Naive thymus-derived CD4-positive, alpha-beta T cell (primary cell): Measurements from ENCODE around the gene FRAS1. TPM values are rescaled to one million over a fixed set of nuclear protein-coding genes. Genes with fewer than 3 reads are reported as not detected.

Source experiments
- ATAC-seq: fragments of 150-1000 bp; cut with Tn5 transposase; 2 replicates; pipeline ENCODE4 v1.10.0; 2021; ENCODE audit warnings: mild to moderate bottlenecking, moderate library complexity
- CTCF ChIA-PET: fragments of 350-600 bp; sonication (Branson Sonifier 250); formaldehyde crosslinking; loops from one replicate; lab custom pipeline; 2021; ENCODE audit warnings: antibody characterized with exemption; lab: Charles Lee
- POLR2A ChIA-PET: fragments of 350-600 bp; sonication (Branson Sonifier 250); formaldehyde crosslinking; loops from one replicate; lab custom pipeline; 2021; ENCODE audit warnings: antibody characterized with exemption, inconsistent platforms; lab: Charles Lee
- DNase-seq, 9 donors: peaks; one replicate each; pipeline versions ENCODE4 v3.0.0 to v3.0.0-alpha.2; 2020 to 2022; ENCODE audit warnings: mixed read lengths in 1 of 9
- H3K27ac ChIP-seq: one replicate; pipeline ENCODE4 v1.7.0; 2013; ENCODE audit warnings: mild to moderate bottlenecking, low read depth, low read length, moderate library complexity
- H3K27me3 ChIP-seq, 2 donors: one replicate each; pipeline ENCODE4 v1.7.0; 2013; ENCODE audit warnings: low read length in 2 of 2, mild to moderate bottlenecking in 2 of 2, moderate library complexity in 2 of 2; ENCODE audit not compliant: control insufficient read depth in 2 of 2, insufficient read depth in 2 of 2
- H3K36me3 ChIP-seq, 3 experiments: 1 replicate in 2 of 3; 2 replicates in 1 of 3; pipeline ENCODE4 v1.7.0; 2013; ENCODE audit warnings: low read length in 3 of 3, mild to moderate bottlenecking in 3 of 3, moderate library complexity in 1 of 3; ENCODE audit not compliant: insufficient read depth in 3 of 3, control insufficient read depth in 2 of 3
- H3K4me1 ChIP-seq, 2 donors: one replicate each; pipeline ENCODE4 v1.7.0; 2013; ENCODE audit warnings: low read length in 2 of 2, mild to moderate bottlenecking in 2 of 2, moderate library complexity in 1 of 2; ENCODE audit not compliant: control insufficient read depth in 2 of 2, insufficient read depth in 2 of 2
- H3K4me3 ChIP-seq: 2 replicates; pipeline ENCODE4 v1.7.0; 2013; ENCODE audit warnings: mild to moderate bottlenecking, low read length
- H3K9me3 ChIP-seq, 3 experiments: 1 replicate in 2 of 3; 2 replicates in 1 of 3; pipeline ENCODE4 v1.7.0; 2013; ENCODE audit warnings: low read length in 3 of 3; ENCODE audit not compliant: control insufficient read depth in 2 of 3
- H3K27ac Mint-ChIP-seq, 9 donors: one replicate each; pipeline ENCODE4 v1.8.0; 2020 to 2022; ENCODE audit warnings: mixed read lengths in 9 of 9, mild to moderate bottlenecking in 8 of 9, moderate library complexity in 5 of 9, inconsistent platforms in 2 of 9
- H3K27me3 Mint-ChIP-seq, 5 donors: one replicate each; pipeline ENCODE4 v1.8.0; 2021 to 2022; ENCODE audit warnings: mixed read lengths in 5 of 5, mild to moderate bottlenecking in 1 of 5
- H3K36me3 Mint-ChIP-seq, 5 donors: one replicate each; pipeline ENCODE4 v1.8.0; 2020 to 2022; ENCODE audit warnings: mixed read lengths in 5 of 5, mild to moderate bottlenecking in 3 of 5, inconsistent platforms in 1 of 5
- H3K4me1 Mint-ChIP-seq, 7 donors: one replicate each; pipeline ENCODE4 v1.8.0; 2020 to 2022; ENCODE audit warnings: mixed read lengths in 7 of 7, mild to moderate bottlenecking in 3 of 7, inconsistent platforms in 1 of 7
- H3K4me3 Mint-ChIP-seq, 10 donors: one replicate each; pipeline ENCODE4 v1.8.0; 2020 to 2022; ENCODE audit warnings: mild to moderate bottlenecking in 10 of 10, mixed read lengths in 10 of 10, moderate library complexity in 6 of 10, inconsistent platforms in 2 of 10
- H3K9me3 Mint-ChIP-seq, 11 donors: one replicate each; pipeline ENCODE4 v1.8.0; 2020 to 2022; ENCODE audit warnings: mixed read lengths in 11 of 11, mild to moderate bottlenecking in 4 of 11, inconsistent platforms in 1 of 11, moderate library complexity in 1 of 11
- intact Hi-C, 2 donors: fragments of 100-400 bp; cut with micrococcal nuclease; formaldehyde crosslinking; loops; one replicate each; pipeline ENCODE4 v1.15.1; 2023
- polyA plus RNA-seq, 2 donors: library from polyadenylated mRNA; unstranded; fragments of 300-500 nt; fragmentation: Illumina TruSeq; gene quantifications; one replicate each; pipeline ENCODE4 v1.2.3, GENCODE V29; 2021
- total RNA-seq, 6 experiments: library from RNA in 5 of 6; stranded (reverse) in 5 of 6; gene quantifications; 1 replicate in 5 of 6; 2 replicates in 1 of 6; pipeline ENCODE4 v1.2.3 and lab custom pipeline; 2021 to 2026

FRAS1 gene
- total and polyA plus RNA-seq, 7 experiments from 2014 or later = 0.02 TPM; not detected in 6

DNA sequence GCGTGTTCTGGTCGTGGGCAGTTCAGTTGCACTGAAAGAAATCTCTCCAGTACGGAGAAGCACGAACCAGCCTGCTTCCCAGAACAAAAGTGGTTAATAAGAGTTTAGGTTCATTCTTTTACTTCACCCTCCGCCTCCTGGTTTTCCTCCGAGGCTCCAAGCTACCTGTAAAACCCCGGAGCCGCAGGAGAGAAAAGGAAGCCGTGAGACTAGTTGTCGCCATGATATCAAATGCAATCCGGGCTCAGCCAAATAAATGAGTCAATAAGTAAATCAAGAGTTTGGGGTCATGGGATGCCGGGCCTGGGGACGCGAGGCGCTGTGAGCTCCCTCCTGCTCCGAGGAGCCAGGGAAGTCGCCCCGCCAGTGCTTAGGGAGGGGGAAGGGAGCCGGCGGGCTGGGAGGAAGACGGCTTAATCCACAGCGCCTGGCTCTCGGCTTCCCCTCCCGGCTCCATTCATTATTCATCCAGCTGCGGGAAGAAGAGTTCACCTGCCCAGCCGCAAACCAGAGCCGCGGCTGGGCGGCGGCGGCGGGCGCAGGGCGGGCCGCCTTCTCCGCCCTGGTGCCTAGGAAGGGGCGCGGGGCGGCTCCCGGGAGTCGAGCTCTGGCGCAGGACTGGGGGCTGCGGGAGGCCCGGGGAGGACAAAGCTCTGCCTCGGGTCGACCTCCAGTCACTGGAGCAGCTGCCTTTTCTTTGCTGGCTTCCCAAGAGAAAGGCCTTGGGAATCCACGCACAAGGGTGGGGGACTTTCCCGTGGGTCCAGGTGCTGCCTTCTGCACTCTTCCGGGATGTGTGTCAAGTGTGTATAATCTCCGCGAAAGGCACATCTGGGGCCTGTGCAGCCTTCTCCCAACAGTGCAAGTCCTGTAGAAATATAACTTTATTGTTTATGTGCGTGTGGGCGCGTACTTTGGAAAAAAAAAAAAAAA lies 1.7 kb downstream of the FRAS1 start:
- no peaks in the 10 kb centered on the region for H3K36me3 ChIP-seq
- peaks cover 24 to 33% (median 26%) of the 10 kb centered on the region in 7 donors for H3K4me1 Mint-ChIP-seq
- DNase-seq (peak in 2 of 9 donors; percentile 1 to 24), ATAC-seq (no peak)
- peaks cover 72 to 83% (median 76%) of the 10 kb centered on the region in 5 donors for H3K27me3 Mint-ChIP-seq
- ChIA-PET CTCF (interaction anchor here (0.7 to 1.6 kb wide), 3 partner anchors 12 to 544 kb away, joined by 3 to 5 read pairs (median 3); no protein-coding TSS in a partner anchor), POLR2A (no interaction called here)
- peak overlapping the region; percentile 57 for H3K4me3 ChIP-seq
- peaks cover 10 to 14% of the 10 kb centered on the region in 2 donors for H3K4me1 ChIP-seq
- H3K4me3 Mint-ChIP-seq = peak overlapping the region; percentile 84 to 96 (median 86)
- intact Hi-C loops = loop anchor here (5.0 to 10.0 kb wide), 3 partner anchors 458 to 806 kb away; no protein-coding TSS in a partner anchor
- H3K27me3 ChIP-seq = peaks cover 6 to 18% of the 10 kb centered on the region in 2 donors
- H3K9me3 Mint-ChIP-seq = peaks cover 0 to 3% (median 0%) of the 10 kb centered on the region in 11 donors
- H3K27ac Mint-ChIP-seq = peak overlapping the region in 1 of 9 donors; percentile 32
- no peak overlapping the region for H3K27ac ChIP-seq
- no peaks in the 10 kb centered on the region for H3K9me3 ChIP-seq
- H3K36me3 Mint-ChIP-seq = no peaks in the 10 kb centered on the region

DNA sequence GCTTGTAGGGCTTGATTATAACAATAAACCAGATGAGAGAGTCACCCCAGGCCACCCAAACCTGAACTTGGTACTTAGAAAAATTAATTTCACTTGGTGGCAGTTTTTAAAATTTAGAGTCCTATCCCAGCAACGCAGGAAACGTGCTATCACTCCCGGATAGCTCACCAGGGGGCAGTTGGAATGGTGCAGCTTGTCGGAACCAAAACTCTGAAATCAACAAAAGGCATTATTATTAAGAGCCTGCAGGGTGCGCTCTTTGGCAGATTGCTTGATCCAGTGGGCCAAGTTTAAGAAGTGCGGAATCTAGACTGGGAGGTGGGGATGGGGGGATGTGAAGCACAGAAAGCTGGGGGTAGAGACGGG lies 2.4 kb downstream of the FRAS1 start:
- POLR2A ChIA-PET = no interaction called here
- Mint-ChIP-seq H3K27ac (no peak overlapping the region), H3K4me1 (peaks cover 24 to 33% (median 26%) of the 10 kb centered on the region in 7 donors), H3K4me3 (peak overlapping the region; percentile 51 to 96 (median 85)), H3K36me3 (no peaks in the 10 kb centered on the region), H3K9me3 (peaks cover 0 to 3% (median 0%) of the 10 kb centered on the region in 11 donors), H3K27me3 (peaks cover 67 to 80% (median 74%) of the 10 kb centered on the region in 5 donors)
- Histone ChIP-seq H3K4me3 (peak overlapping the region; percentile 57), H3K9me3 (no peaks in the 10 kb centered on the region), H3K4me1 (peaks cover 10 to 14% of the 10 kb centered on the region in 2 donors), H3K27me3 (peaks cover 6 to 20% of the 10 kb centered on the region in 2 donors), H3K36me3 (no peaks in the 10 kb centered on the region), H3K27ac (no peak overlapping the region)
- intact Hi-C loops = loop anchor here (5.0 to 10.0 kb wide), 3 partner anchors 458 to 805 kb away; no protein-coding TSS in a partner anchor
- CTCF ChIA-PET = interaction anchor here (0.7 to 1.6 kb wide), 3 partner anchors 13 to 544 kb away, joined by 3 to 5 read pairs (median 3); no protein-coding TSS in a partner anchor
- ATAC-seq = no peak
- DNase-seq = peak in 1 of 9 donors; percentile 0

DNA sequence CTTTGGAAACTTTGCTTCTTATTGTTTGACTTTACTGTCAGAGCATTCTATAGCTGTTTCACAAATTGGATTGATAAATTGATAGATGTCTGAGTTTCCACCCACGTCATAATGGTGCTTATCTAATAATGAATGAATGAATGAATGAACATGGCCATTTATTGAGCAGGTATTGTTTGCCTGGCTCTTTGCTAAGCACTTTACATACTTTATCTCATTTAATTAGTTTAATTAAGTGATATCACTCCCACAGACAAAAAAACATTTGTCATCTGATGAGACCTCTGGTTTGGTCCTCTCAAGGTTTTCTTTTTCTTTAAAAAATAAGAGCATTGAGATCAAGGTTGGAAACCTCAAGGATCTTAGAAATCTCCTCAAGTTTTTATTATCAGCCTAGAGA lies 2.8 kb downstream of the FRAS1 start:
- Mint-ChIP-seq H3K4me3 (peak overlapping the region in 2 of 10 donors; percentile 84 to 96), H3K27me3 (peaks cover 67 to 79% (median 71%) of the 10 kb centered on the region in 5 donors), H3K9me3 (peaks cover 0 to 3% (median 0%) of the 10 kb centered on the region in 11 donors), H3K36me3 (no peaks in the 10 kb centered on the region), H3K4me1 (peaks cover 24 to 33% (median 26%) of the 10 kb centered on the region in 7 donors), H3K27ac (no peak overlapping the region)
- peaks cover 10 to 14% of the 10 kb centered on the region in 2 donors for H3K4me1 ChIP-seq
- DNase-seq (no peak), ATAC-seq (no peak)
- ChIA-PET CTCF (interaction anchor here (0.6 to 0.9 kb wide), 3 partner anchors 411 to 543 kb away, joined by 3 to 5 read pairs (median 3); no protein-coding TSS in a partner anchor), POLR2A (no interaction called here)
- H3K4me3 ChIP-seq = no peak overlapping the region
- no peaks in the 10 kb centered on the region for H3K9me3 ChIP-seq
- H3K27ac ChIP-seq = no peak overlapping the region
- intact Hi-C loops = loop anchor here (5.0 to 10.0 kb wide), 3 partner anchors 457 to 805 kb away; no protein-coding TSS in a partner anchor
- peaks cover 6 to 22% of the 10 kb centered on the region in 2 donors for H3K27me3 ChIP-seq
- no peaks in the 10 kb centered on the region for H3K36me3 ChIP-seq

DNA sequence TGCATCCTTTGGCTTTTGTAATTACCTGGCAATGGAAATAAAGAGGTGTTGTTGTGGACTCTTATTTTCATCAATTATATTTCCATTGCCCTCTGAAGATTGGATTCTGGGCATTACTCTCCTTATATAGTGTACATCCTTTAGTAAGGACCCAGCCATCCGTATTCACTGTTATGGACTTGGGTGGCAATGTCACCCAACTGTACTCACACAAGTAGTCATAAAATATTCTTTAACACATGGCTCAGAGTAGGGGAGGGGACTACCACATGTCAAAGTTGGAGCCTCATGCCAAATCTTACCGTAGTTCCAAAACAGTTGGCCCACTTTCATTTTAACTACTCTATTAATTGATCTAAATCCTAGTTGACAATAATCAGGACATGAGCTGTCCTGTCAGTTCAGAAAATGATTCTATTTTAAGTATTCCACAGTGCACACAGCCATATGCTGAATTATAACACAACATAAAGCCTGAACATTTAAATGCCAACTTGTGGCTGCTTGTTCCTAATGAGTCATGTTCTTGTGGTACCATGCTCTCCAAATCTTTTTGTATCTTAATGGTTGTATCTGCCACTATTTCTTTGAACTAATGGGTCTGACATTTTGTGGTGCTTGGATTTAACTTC lies 4.9 kb downstream of the FRAS1 start:
- peaks cover 16 to 24% (median 19%) of the 10 kb centered on the region in 7 donors for H3K4me1 Mint-ChIP-seq
- no peaks in the 10 kb centered on the region for H3K36me3 Mint-ChIP-seq
- H3K4me1 ChIP-seq = peaks cover 10 to 14% of the 10 kb centered on the region in 2 donors
- no peak for DNase-seq
- POLR2A ChIA-PET = no interaction called here
- ATAC-seq = no peak
- H3K27ac ChIP-seq = no peak overlapping the region
- intact Hi-C loops = no loop called here
- H3K9me3 Mint-ChIP-seq = peaks cover 0 to 3% (median 0%) of the 10 kb centered on the region in 11 donors
- no peaks in the 10 kb centered on the region for H3K36me3 ChIP-seq
- CTCF ChIA-PET = interaction anchor here (0.6 kb wide), 1 partner anchor 12 kb away, joined by 5 read pairs; no protein-coding TSS in a partner anchor
- peaks cover 6 to 20% of the 10 kb centered on the region in 2 donors for H3K27me3 ChIP-seq
- no peak overlapping the region for H3K27ac Mint-ChIP-seq
- H3K4me3 Mint-ChIP-seq = no peak overlapping the region
- no peak overlapping the region for H3K4me3 ChIP-seq
- H3K27me3 Mint-ChIP-seq = peaks cover 70 to 79% (median 71%) of the 10 kb centered on the region in 5 donors
- no peaks in the 10 kb centered on the region for H3K9me3 ChIP-seq

DNA sequence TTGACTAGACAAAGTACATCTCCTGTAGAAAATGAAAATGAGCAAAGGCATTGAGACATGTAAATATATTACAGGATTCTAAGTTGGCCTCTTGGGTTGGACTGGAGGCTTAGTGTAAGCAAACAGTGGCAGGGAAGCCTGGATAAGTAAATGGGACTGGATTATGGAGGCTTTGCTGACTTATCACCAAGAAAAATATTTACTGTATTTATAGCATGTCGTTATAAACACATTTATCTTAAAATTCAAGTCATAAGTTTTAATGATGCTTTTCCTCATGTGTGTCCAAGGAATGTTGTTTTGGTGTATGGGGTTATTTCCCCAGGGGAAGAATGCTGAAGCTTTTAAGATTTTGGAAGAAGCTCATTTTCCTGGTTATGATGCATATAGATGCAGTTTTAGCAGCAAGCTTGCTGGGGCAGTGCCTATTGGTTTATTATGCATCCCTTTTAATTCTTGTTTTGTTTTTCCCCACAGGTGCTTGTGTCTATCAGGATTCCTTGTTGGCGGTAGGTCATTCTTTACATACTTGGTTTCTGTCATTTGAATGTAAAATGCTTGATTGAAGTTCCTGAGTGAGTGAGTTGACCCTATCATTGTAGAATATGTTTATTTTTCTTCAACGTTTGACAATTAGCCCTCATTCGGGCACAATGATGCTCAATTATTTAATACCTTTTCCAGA lies 8.5 kb downstream of the FRAS1 start:
- CTCF ChIA-PET = no interaction called here
- Histone ChIP-seq H3K36me3 (no peaks in the 10 kb centered on the region), H3K27me3 (peaks cover 6 to 9% of the 10 kb centered on the region in 2 donors), H3K4me1 (no peaks in the 10 kb centered on the region), H3K4me3 (no peak overlapping the region), H3K27ac (no peak overlapping the region), H3K9me3 (no peaks in the 10 kb centered on the region)
- POLR2A ChIA-PET = no interaction called here
- Mint-ChIP-seq H3K4me3 (no peak overlapping the region), H3K9me3 (no peaks in the 10 kb centered on the region), H3K4me1 (no peaks in the 10 kb centered on the region), H3K36me3 (no peaks in the 10 kb centered on the region), H3K27ac (no peak overlapping the region), H3K27me3 (peaks cover 45 to 77% (median 61%) of the 10 kb centered on the region in 5 donors)
- ATAC-seq (no peak), DNase-seq (no peak)
- intact Hi-C loops = no loop called here

DNA sequence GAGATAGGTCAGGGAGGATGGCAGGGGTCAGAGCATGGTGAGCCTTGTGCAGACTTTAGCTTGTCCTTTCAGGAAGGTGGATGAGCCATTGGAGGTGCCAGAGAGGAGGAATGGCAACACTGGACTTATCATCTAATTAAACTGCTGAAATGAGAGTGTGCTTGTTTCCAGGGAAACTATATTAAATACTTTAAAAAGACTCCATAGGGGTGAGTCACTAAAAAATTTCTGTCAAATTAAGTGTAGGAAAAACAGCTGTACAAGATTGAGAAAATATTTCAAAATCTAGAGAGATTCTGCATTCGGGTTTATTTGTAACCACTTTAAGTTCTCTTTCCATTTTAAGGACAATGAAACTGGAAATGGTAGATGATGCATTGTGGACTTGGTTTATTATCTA lies 11.4 kb downstream of the FRAS1 start:
- no peak overlapping the region for H3K4me3 ChIP-seq
- H3K27me3 ChIP-seq = peaks cover 0 to 9% of the 10 kb centered on the region in 2 donors
- no peak overlapping the region for H3K27ac ChIP-seq
- intact Hi-C loops = no loop called here
- no peaks in the 10 kb centered on the region for H3K9me3 ChIP-seq
- Mint-ChIP-seq H3K4me1 (no peaks in the 10 kb centered on the region), H3K36me3 (no peaks in the 10 kb centered on the region), H3K27me3 (peaks cover 28 to 73% (median 56%) of the 10 kb centered on the region in 5 donors), H3K27ac (no peak overlapping the region), H3K4me3 (no peak overlapping the region), H3K9me3 (no peaks in the 10 kb centered on the region)
- ATAC-seq (no peak), DNase-seq (no peak)
- H3K36me3 ChIP-seq = no peaks in the 10 kb centered on the region
- ChIA-PET CTCF (no interaction called here), POLR2A (no interaction called here)
- no peaks in the 10 kb centered on the region for H3K4me1 ChIP-seq
